Breast epithelium (tissue), 3 donors: ENCODE measurements around the gene SCN3A.

ENCODE experiments used
- POLR2A ChIP-seq: fragments of 450-650 bp; IDR thresholded peaks from one replicate; pipeline ENCODE4 v1.6.1; 2016; ENCODE audit warnings: antibody characterized with exemption, mild to moderate bottlenecking, moderate library complexity
- POLR2AphosphoS5 ChIP-seq, 3 donors: sonication (generic); formaldehyde crosslinking; IDR thresholded peaks; one replicate each; pipeline ENCODE4 v1.6.1; 2017; ENCODE audit warnings: antibody characterized with exemption in 3 of 3
- TF ChIP-seq, protein P1 (sequence below), 3 donors: fragments of 450-650 bp; IDR thresholded peaks; one replicate each; pipeline ENCODE4 v1.5.1; 2016 to 2017; ENCODE audit warnings: antibody characterized with exemption in 3 of 3, mild to moderate bottlenecking in 3 of 3, moderate library complexity in 3 of 3

DNA sequence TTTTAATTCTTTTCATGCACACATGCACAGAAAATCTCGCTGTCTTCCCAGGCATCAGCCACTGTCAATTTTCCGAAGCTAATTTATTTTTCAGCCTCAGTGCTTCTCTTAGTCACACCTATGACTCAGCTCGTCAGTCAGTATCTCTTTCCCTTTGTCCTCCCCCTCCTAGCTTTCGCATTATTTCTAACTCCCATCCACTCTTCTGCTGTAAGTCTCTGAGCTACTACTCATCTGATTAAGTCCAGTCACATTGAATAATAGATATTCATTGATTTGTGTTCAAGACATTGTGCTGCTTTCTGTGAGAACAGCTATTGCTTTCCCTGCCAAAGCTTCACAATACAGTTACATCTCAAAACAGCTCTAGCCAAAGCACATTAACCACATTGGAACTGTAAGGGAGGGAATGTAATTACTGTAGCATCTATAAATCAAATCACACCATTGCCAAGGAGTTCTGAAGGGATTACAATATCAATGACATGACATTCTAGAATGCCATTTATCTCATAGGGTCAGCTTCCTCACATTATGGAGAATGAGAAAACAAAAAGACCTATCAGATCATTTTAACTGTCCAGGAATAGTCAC, 89.4 kb downstream of the SCN3A start:
- TF ChIP-seq, protein P1, sequence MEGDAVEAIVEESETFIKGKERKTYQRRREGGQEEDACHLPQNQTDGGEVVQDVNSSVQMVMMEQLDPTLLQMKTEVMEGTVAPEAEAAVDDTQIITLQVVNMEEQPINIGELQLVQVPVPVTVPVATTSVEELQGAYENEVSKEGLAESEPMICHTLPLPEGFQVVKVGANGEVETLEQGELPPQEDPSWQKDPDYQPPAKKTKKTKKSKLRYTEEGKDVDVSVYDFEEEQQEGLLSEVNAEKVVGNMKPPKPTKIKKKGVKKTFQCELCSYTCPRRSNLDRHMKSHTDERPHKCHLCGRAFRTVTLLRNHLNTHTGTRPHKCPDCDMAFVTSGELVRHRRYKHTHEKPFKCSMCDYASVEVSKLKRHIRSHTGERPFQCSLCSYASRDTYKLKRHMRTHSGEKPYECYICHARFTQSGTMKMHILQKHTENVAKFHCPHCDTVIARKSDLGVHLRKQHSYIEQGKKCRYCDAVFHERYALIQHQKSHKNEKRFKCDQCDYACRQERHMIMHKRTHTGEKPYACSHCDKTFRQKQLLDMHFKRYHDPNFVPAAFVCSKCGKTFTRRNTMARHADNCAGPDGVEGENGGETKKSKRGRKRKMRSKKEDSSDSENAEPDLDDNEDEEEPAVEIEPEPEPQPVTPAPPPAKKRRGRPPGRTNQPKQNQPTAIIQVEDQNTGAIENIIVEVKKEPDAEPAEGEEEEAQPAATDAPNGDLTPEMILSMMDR (IDR thresholded peaks at IDR 0.05) = no peak
- TF ChIP-seq POLR2AphosphoS5 (IDR thresholded peaks at IDR 0.05) (no peak), POLR2A (no peak)
